Stimulated activated memory B cell treated with anti-CD40 and anti-IgM and Interleukin-4, amounts not matched to agents 10 μg/mL and 1 μg/mL and 100 μg/mL, for 72 hours (primary cell): Measurements from ENCODE around the gene EMC10.

Experiments used
- ATAC-seq: fragments of 150-1000 bp; cut with Tn5 transposase; 2 replicates; pipeline ENCODE4 v1.10.0; 2021
- H3K27ac Mint-ChIP-seq: one replicate; pipeline ENCODE4 v1.8.0; 2022; ENCODE audit warnings: mild to moderate bottlenecking, mixed read lengths
- H3K27me3 Mint-ChIP-seq: one replicate; pipeline ENCODE4 v1.8.0; 2022; ENCODE audit warnings: mixed read lengths
- H3K36me3 Mint-ChIP-seq: one replicate; pipeline ENCODE4 v1.8.0; 2022; ENCODE audit warnings: mixed read lengths
- H3K4me1 Mint-ChIP-seq: one replicate; pipeline ENCODE4 v1.8.0; 2022; ENCODE audit warnings: mixed read lengths
- H3K4me3 Mint-ChIP-seq: one replicate; pipeline ENCODE4 v1.8.0; 2022; ENCODE audit warnings: mild to moderate bottlenecking, moderate library complexity, mixed read lengths
- H3K9me3 Mint-ChIP-seq: one replicate; pipeline ENCODE4 v1.8.0; 2022; ENCODE audit warnings: mixed read lengths

The EMC10 gene

GRCh38 chr19:50444059-50444458 is 32.2 kb upstream of the EMC10 start:
- no peak overlapping the region for H3K27ac Mint-ChIP-seq
- no peak overlapping the region for H3K4me3 Mint-ChIP-seq
- no peaks in the 10 kb centered on the region for H3K4me1 Mint-ChIP-seq
- ATAC-seq: no peak
- no peaks in the 10 kb centered on the region for H3K27me3 Mint-ChIP-seq
- peaks cover 11% of the 10 kb centered on the region for H3K9me3 Mint-ChIP-seq
- H3K36me3 Mint-ChIP-seq: no peaks in the 10 kb centered on the region

GRCh38 chr19:50447053-50447452 is 29.3 kb upstream of the EMC10 start:
- Mint-ChIP-seq H3K4me1 (no peaks in the 10 kb centered on the region), H3K36me3 (no peaks in the 10 kb centered on the region), H3K27ac (no peak overlapping the region), H3K9me3 (peaks cover 8% of the 10 kb centered on the region), H3K4me3 (no peak overlapping the region), H3K27me3 (no peaks in the 10 kb centered on the region)
- ATAC-seq: no peak

GRCh38 chr19:50447750-50448149 is 28.6 kb upstream of the EMC10 start:
- peaks cover 8% of the 10 kb centered on the region for H3K9me3 Mint-ChIP-seq
- H3K36me3 Mint-ChIP-seq: no peaks in the 10 kb centered on the region
- no peak overlapping the region for H3K27ac Mint-ChIP-seq
- no peaks in the 10 kb centered on the region for H3K27me3 Mint-ChIP-seq
- no peak overlapping the region for H3K4me3 Mint-ChIP-seq
- H3K4me1 Mint-ChIP-seq: no peaks in the 10 kb centered on the region
- no peak for ATAC-seq

GRCh38 chr19:50449236-50449899 is 26.9 kb upstream of the EMC10 start:
- Mint-ChIP-seq H3K4me3 (no peak overlapping the region), H3K36me3 (no peaks in the 10 kb centered on the region), H3K27ac (no peak overlapping the region), H3K27me3 (no peaks in the 10 kb centered on the region), H3K9me3 (peaks cover 3% of the 10 kb centered on the region), H3K4me1 (no peaks in the 10 kb centered on the region)
- ATAC-seq: no peak

DNA sequence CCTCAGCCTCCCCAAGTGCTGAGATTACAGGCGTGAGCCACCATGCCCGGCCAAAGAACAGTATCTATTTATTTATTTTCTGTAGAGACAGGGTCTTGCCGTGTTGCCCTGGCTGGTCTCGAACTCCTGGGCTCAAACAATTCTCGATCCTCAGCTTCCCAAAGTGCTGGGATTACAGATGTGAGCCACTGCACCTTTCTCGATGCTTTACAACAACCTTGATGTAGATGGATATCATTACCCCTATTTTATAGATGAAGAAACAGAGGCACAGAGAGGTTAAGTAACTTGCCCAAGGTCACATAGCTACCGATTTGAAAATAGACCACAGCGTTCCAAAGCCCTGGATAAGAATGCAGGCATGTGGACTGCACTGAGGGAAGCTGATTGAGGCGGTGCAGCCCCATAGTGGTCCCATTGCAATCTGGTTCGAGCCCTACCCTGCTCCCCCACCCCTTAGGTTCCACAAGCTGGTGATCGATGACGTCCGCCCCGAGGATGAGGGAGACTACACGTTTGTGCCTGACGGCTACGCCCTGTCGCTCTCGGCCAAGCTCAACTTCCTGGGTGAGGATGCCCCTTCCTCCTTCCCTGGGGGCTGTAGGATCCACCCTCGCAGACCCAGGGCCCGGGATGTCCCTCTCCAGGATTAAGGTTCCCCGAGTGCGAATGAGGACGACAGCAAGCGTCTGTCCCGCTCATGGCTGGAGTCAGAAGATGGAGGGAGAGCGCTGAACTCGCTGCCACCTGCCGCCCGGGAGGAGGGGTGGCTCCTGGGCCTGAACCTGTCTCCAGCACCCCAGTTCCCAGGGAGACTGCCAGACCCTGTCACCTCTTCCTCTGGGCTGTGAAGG is 25.7 kb upstream of the EMC10 start:
- no peak for ATAC-seq
- Mint-ChIP-seq H3K4me3 (no peak overlapping the region), H3K4me1 (no peaks in the 10 kb centered on the region), H3K27me3 (no peaks in the 10 kb centered on the region), H3K9me3 (peaks cover 3% of the 10 kb centered on the region), H3K27ac (no peak overlapping the region), H3K36me3 (no peaks in the 10 kb centered on the region)

DNA sequence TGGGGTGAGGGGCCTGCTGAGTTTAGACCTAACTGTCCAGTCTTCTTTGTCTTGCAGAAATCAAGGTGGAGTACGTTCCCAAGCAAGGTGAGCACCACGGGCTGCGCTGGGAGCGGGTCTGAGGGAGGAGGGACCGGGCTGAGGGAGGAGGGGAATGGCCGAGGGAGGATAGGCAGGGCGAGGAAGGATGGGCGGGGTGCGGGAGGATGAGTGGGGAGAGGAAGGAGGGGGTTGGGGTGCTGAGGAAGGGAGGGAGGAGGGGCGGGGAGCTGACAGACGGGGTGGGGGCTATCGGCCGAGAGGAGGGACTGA is 25.1 kb upstream of the EMC10 start:
- Mint-ChIP-seq H3K36me3 (no peaks in the 10 kb centered on the region), H3K4me1 (no peaks in the 10 kb centered on the region), H3K27me3 (no peaks in the 10 kb centered on the region), H3K4me3 (no peak overlapping the region), H3K9me3 (peaks cover 7% of the 10 kb centered on the region), H3K27ac (no peak overlapping the region)
- no peak for ATAC-seq

DNA sequence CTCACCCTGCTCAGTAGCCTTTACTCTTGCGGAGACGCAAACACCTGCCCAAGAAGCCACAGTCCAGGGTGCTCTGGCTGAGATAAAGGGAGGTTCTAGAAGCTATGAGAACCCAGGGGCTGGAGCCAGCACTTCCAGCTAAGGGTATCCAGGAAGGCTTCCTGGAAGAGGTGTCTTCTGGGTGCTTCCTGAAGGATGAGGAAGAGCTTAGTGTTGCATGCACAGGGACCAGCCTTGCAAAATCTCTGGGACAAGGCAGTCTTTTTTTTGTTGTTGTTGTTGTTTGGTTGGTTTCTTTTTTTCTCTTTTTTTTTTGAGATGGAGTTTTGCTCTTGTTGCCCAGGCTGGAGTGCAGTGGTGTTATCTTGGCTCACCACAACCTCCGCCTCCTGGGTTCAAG is 23.1 kb upstream of the EMC10 start:
- Mint-ChIP-seq H3K4me1 (no peaks in the 10 kb centered on the region), H3K27me3 (no peaks in the 10 kb centered on the region), H3K9me3 (peaks cover 6% of the 10 kb centered on the region), H3K4me3 (no peak overlapping the region), H3K36me3 (no peaks in the 10 kb centered on the region), H3K27ac (peak overlapping the region; percentile 11)
- ATAC-seq: no peak

DNA sequence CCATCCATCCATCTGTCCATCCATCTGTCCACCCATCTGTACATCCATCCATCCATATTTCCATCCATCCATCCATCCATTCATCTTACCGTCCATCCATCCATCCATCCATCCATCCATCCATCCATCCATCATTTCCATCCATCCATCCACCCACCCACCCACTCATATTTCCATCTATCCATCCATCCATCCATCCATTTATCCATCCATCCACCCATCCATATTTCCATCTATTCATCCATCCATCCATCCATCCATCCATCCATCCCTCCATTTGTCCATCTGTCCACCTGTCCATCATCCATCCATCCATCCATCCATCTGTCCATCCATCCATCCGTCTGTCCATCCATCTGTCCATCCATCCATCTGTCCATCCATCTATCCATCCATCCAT is 20.3 kb upstream of the EMC10 start:
- no peak for ATAC-seq
- no peaks in the 10 kb centered on the region for H3K36me3 Mint-ChIP-seq
- peaks cover 6% of the 10 kb centered on the region for H3K9me3 Mint-ChIP-seq
- no peak overlapping the region for H3K4me3 Mint-ChIP-seq
- H3K27me3 Mint-ChIP-seq: no peaks in the 10 kb centered on the region
- no peak overlapping the region for H3K27ac Mint-ChIP-seq
- peaks cover 16% of the 10 kb centered on the region for H3K4me1 Mint-ChIP-seq

DNA sequence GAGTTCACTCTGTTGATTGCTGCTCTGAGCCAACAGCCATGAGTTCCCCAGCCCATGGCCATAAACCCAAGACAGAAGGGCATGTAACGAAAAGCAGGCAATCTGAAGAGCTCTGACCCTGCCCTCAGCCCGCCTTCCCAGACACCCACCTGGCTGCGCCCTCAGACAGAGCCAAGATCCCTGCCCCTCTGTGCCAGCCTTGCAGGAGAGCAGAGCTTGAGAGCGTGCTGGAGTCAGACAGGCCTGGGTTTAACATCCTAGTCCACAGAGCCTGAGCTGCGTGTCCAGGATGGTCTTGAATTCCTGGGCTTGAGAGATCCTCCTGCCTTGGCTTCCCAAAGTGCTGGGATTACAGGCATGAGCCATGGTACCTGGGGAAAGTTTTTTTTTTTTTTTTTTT is 19.0 kb upstream of the EMC10 start:
- ATAC-seq: no peak
- no peaks in the 10 kb centered on the region for H3K36me3 Mint-ChIP-seq
- H3K4me1 Mint-ChIP-seq: peaks cover 23% of the 10 kb centered on the region
- H3K27ac Mint-ChIP-seq: no peak overlapping the region
- H3K9me3 Mint-ChIP-seq: peaks cover 6% of the 10 kb centered on the region
- H3K27me3 Mint-ChIP-seq: no peaks in the 10 kb centered on the region
- no peak overlapping the region for H3K4me3 Mint-ChIP-seq

- Mint-ChIP-seq H3K4me3 (no peak overlapping the region), H3K4me1 (peaks cover 23% of the 10 kb centered on the region), H3K9me3 (peaks cover 6% of the 10 kb centered on the region), H3K27me3 (no peaks in the 10 kb centered on the region), H3K27ac (no peak overlapping the region), H3K36me3 (no peaks in the 10 kb centered on the region)
- no peak for ATAC-seq
These were observed 17.8 kb upstream of the EMC10 start for GRCh38 chr19:50458396-50459066.

- no peak for ATAC-seq
- H3K4me1 Mint-ChIP-seq: peaks cover 23% of the 10 kb centered on the region
- no peaks in the 10 kb centered on the region for H3K27me3 Mint-ChIP-seq
- no peaks in the 10 kb centered on the region for H3K36me3 Mint-ChIP-seq
- peaks cover 6% of the 10 kb centered on the region for H3K9me3 Mint-ChIP-seq
- H3K27ac Mint-ChIP-seq: peak overlapping the region; percentile 90
- H3K4me3 Mint-ChIP-seq: no peak overlapping the region
These were observed 17.2 kb upstream of the EMC10 start for GRCh38 chr19:50459067-50459456.

DNA sequence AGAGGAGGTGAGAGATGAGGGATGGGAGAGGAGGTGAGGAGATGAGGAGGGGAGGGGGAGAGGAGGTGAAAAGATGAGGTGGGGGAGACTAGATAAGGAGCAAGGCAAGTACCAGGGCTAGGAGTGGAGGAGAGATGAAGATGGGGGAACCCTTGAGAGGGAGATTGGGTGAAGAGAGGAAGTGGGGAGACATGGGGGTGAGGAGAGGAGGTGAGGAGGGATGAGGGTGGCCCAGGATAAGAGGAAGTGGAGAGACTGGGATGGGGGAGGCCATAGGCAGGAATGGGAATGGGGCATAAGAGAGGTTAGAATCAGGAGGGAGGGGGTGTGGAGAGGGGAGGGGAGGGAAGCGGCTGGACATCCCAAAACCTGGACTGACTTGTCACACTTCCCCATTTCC is 16.7 kb upstream of the EMC10 start:
- ATAC-seq: no peak
- peak overlapping the region; percentile 20 for H3K4me3 Mint-ChIP-seq
- peak overlapping the region; percentile 90 for H3K27ac Mint-ChIP-seq
- no peaks in the 10 kb centered on the region for H3K36me3 Mint-ChIP-seq
- H3K4me1 Mint-ChIP-seq: peaks cover 23% of the 10 kb centered on the region
- no peaks in the 10 kb centered on the region for H3K27me3 Mint-ChIP-seq
- H3K9me3 Mint-ChIP-seq: peaks cover 6% of the 10 kb centered on the region

DNA sequence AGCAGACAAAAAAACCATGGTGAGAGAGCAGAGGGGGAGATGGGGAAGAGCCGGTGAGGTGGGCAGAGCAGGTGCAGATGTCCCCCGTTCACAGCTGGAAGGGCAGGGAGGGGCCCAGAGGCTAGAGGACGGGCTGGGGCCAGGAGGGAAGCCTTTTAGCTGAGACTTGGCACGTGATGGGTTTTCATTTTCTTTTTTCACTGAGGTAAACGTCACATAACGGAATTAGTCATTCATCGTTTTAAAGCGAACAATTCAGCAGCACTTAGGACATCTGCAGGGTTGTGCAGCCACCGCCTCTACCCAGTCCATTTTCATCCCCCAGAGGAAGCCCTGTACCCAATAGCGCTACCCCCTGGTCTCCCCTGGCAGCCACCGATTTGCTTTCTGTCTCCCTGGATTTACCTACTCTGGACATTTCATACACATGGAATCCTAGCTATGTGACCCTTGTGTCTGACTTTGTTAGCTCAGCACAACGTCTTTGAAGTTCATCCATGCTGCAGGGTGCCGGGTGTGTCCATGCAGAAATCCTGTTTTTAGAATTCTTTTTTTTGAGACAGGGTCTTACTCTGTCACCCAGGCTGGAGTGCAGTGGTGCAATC is 16.0 kb upstream of the EMC10 start:
- ATAC-seq: peak; percentile 83
- Mint-ChIP-seq H3K36me3 (no peaks in the 10 kb centered on the region), H3K27ac (peak overlapping the region; percentile 90), H3K9me3 (peaks cover 6% of the 10 kb centered on the region), H3K27me3 (no peaks in the 10 kb centered on the region), H3K4me1 (peaks cover 23% of the 10 kb centered on the region), H3K4me3 (peak overlapping the region; percentile 20)

DNA sequence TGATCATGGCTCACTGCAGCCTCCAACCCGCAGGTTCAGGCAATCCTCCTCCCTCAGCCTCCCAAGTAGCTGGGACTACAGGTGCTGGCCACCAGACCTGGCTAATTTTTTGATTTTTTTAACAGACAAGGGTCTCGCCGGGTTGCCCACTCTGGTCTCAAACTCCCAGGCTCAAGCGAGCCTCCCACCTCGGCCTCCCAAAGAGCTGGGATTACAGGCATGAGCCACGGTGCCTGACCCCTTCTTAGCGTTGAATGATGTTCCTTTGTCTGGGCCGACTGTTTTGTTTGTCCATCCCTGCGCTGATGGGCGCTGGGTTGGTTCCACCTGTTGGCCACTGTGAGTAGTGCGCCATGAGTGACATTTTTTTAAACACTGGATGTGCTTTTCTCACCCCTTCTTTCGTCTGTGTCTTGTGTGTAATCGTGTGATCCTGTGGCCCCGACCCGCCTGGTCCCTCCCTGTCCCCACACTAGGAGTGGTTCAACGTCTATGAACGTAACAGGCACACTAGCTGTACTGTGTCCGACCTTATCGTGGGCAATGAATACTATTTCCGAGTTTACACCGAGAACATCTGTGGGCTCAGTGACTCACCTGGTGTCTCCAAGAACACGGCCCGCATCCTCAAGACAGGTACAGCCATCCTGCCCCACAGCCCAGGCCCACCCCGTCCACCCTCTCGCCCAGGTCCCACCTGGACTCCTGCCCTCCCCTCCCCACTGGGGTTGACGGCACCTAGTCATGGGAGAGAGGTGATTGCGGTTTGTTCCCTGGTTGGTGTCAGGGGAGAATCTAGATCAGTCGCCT is 15.0 kb upstream of the EMC10 start:
- no peaks in the 10 kb centered on the region for H3K27me3 Mint-ChIP-seq
- peaks cover 23% of the 10 kb centered on the region for H3K4me1 Mint-ChIP-seq
- peak; percentile 74 for ATAC-seq
- peaks cover under 1% of the 10 kb centered on the region for H3K9me3 Mint-ChIP-seq
- no peaks in the 10 kb centered on the region for H3K36me3 Mint-ChIP-seq
- no peak overlapping the region for H3K4me3 Mint-ChIP-seq
- peak overlapping the region; percentile 90 for H3K27ac Mint-ChIP-seq

DNA sequence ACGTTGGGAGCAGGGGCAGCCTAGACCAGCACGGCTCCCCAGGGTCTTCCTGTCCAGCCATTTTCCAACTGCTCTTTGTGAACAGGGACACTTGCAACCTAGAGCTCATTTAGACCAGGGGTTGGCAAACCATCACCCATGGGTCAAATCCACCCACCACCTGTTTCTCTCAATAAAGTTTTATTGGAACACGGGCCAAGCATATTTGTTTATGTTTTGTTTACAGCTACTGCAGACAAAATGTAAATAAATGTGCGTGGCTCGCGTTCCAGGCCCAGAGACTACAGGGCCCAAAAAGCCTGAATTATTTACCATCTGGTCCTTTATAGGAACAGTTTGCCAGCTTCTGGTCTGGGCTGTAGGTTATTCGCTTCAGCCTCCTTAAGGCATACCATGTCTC is 13.3 kb upstream of the EMC10 start:
- no peaks in the 10 kb centered on the region for H3K36me3 Mint-ChIP-seq
- H3K27me3 Mint-ChIP-seq: no peaks in the 10 kb centered on the region
- H3K9me3 Mint-ChIP-seq: no peaks in the 10 kb centered on the region
- H3K27ac Mint-ChIP-seq: no peak overlapping the region
- H3K4me3 Mint-ChIP-seq: no peak overlapping the region
- ATAC-seq: no peak
- peaks cover 23% of the 10 kb centered on the region for H3K4me1 Mint-ChIP-seq
